Smooth muscle cell (in vitro differentiated cells): ENCODE results near the gene SART1. TPM values are rescaled to one million over a fixed set of nuclear protein-coding genes. Genes with fewer than 3 reads are reported as not detected.
A peak's percentile ranks its signal among the peaks of the same experiment; 100 is the strongest.

Experiments
- DNase-seq: peaks from one replicate; lab custom pipeline; 2025; ENCODE audit not compliant: unreplicated experiment; lab: John Stamatoyannopoulos, UW
- H2AFZ ChIP-seq: fragments of 200-600 bp; sonication (generic); 2 replicates; pipeline ENCODE4 v1.6.0; 2016; ENCODE audit warnings: antibody characterized with exemption, low read depth, mild to moderate bottlenecking
- H3F3A ChIP-seq: fragments of 200-600 bp; sonication (generic); 2 replicates; pipeline ENCODE4 v1.6.0; 2017; ENCODE audit warnings: antibody characterized with exemption, low read depth
- H3K27ac ChIP-seq: fragments of 200-600 bp; sonication (generic); 2 replicates; pipeline ENCODE4 v1.5.1; 2016; ENCODE audit warnings: low read depth, mild to moderate bottlenecking
- H3K27me3 ChIP-seq: fragments of 200-600 bp; sonication (generic); 2 replicates; pipeline ENCODE4 v1.6.1; 2016; ENCODE audit warnings: low read depth, mild to moderate bottlenecking
- H3K36me3 ChIP-seq: fragments of 200-600 bp; sonication (generic); 2 replicates; pipeline ENCODE4 v1.5.1; 2016; ENCODE audit warnings: low read depth
- H3K4me1 ChIP-seq: fragments of 200-600 bp; sonication (generic); 2 replicates; pipeline ENCODE4 v1.5.1; 2016; ENCODE audit warnings: low read depth
- H3K4me2 ChIP-seq: fragments of 200-600 bp; sonication (generic); 2 replicates; pipeline ENCODE4 v1.6.0; 2016; ENCODE audit warnings: mild to moderate bottlenecking
- H3K4me3 ChIP-seq: fragments of 200-600 bp; sonication (generic); 2 replicates; pipeline ENCODE4 v1.5.1; 2016; ENCODE audit warnings: mild to moderate bottlenecking
- H3K79me2 ChIP-seq: fragments of 200-600 bp; sonication (generic); 2 replicates; pipeline ENCODE4 v1.6.0; 2016; ENCODE audit warnings: low read depth, mild to moderate bottlenecking
- H3K9ac ChIP-seq: fragments of 200-600 bp; sonication (generic); 2 replicates; pipeline ENCODE4 v1.6.0; 2016; ENCODE audit warnings: low read depth
- H3K9me3 ChIP-seq: fragments of 200-600 bp; sonication (generic); replicated peaks from 2 replicates; pipeline ENCODE4 v1.5.1; 2016; ENCODE audit warnings: low read depth
- H4K20me1 ChIP-seq: fragments of 200-600 bp; sonication (generic); 2 replicates; pipeline ENCODE4 v1.6.0; 2016; ENCODE audit warnings: low read depth
- CTCF ChIP-seq: fragments of 200-600 bp; sonication (generic); IDR thresholded peaks from 2 replicates; pipeline ENCODE4 v1.5.1; 2017; ENCODE audit warnings: borderline replicate concordance, mild to moderate bottlenecking, antibody characterized with exemption; ENCODE audit not compliant: insufficient read depth, poor library complexity, severe bottlenecking
- WGBS: methylation state at CpG from one replicate; pipeline ENCODE4 v1.1.7; 2016; ENCODE audit warnings: low lambda C conversion rate; 5-methylcytosine and 5-hydroxymethylcytosine counted together
- polyA plus RNA-seq: library from polyadenylated mRNA; unstranded; fragments of >200 nt; fragmentation: Nextera tagmentation; extraction: Ambion mirVana; gene quantifications from 2 replicates; pipeline ENCODE4 v1.2.1, GENCODE V29; 2016
- total RNA-seq: library from RNA; depleted of rRNA; stranded (reverse); fragments of >200 nt; gene quantifications from 2 replicates; pipeline ENCODE4 v1.2.3, GENCODE V29; 2014

SART1 gene
- total and polyA plus RNA-seq, 2 experiments from 2014 or later = 22.5 to 62.5 TPM

DNA sequence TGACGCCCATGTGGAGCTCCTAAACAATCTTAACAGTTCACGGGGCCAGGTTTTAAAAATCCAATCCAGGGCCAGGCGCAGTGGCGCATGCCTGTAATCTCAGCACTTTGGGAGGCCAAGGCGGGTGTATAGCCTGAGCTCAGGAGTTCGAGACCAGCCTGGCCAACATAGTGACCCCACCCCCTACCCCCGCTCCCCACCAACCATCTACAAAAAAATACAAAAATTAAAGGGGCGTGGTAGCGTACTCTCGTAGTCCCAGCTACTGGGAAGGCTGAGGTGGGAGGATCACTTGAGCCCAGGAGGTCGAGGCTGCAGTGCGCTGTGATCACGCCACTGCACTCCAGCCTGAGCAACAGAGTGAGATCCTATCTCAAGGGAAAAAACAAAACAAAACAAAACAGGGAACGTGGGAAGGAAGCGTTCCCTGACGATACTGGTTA is 689 bp upstream of the SART1 start:
- DNase-seq = no peak
- TF ChIP-seq CTCF = no peak
- peak overlapping the region; percentile 94 for H3K27ac ChIP-seq
- H2AFZ ChIP-seq = peak overlapping the region; percentile 90
- no peaks in the 10 kb centered on the region for H3K9me3 ChIP-seq
- H3K4me1 ChIP-seq = peaks cover 12% of the 10 kb centered on the region
- H3F3A ChIP-seq = no peaks in the 10 kb centered on the region
- H3K4me2 ChIP-seq = peak overlapping the region; percentile 96
- H3K9ac ChIP-seq = peak overlapping the region; percentile 99
- H3K27me3 ChIP-seq = no peaks in the 10 kb centered on the region
- H3K36me3 ChIP-seq = no peaks in the 10 kb centered on the region
- peaks cover 26% of the 10 kb centered on the region for H3K79me2 ChIP-seq
- H4K20me1 ChIP-seq = peaks cover 7% of the 10 kb centered on the region
- H3K4me3 ChIP-seq = peak overlapping the region; percentile 96
- 50% methylated on average over 15 of the region's 16 CpGs for WGBS

DNA sequence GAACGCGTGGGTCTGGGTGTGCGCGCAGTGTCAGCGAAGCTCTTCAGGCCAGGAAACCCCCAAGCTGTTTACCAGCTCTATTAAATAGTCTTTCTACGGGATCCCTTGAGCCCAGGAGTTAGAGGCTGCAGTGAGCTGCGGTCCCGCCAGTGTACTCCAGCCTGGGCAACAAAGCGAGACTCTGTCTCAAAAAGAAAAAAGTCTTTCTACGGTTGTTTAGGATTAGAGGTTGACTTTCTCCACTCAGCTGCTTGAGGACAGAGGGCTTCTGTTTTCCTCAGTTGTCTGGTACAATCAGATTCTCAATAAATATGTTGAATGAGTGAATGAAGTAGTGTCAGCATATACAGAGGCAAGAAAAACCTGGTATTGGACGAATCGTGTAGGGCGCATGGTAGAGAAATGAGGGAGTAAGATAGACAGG is 619 bp downstream of the SART1 start:
- Histone ChIP-seq H3K36me3 (no peaks in the 10 kb centered on the region), H4K20me1 (peaks cover 7% of the 10 kb centered on the region), H3K4me3 (peak overlapping the region; percentile 96), H3K27me3 (no peaks in the 10 kb centered on the region), H3K4me2 (peak overlapping the region; percentile 96), H3K9ac (peak overlapping the region; percentile 99), H3K9me3 (no peaks in the 10 kb centered on the region), H3F3A (no peaks in the 10 kb centered on the region), H3K4me1 (peaks cover 12% of the 10 kb centered on the region), H3K79me2 (peaks cover 26% of the 10 kb centered on the region), H3K27ac (peak overlapping the region; percentile 51), H2AFZ (no peak overlapping the region)
- no peak for DNase-seq
- 11% methylated on average over 13 of the region's 13 CpGs for WGBS
- no peak for TF ChIP-seq CTCF

DNA sequence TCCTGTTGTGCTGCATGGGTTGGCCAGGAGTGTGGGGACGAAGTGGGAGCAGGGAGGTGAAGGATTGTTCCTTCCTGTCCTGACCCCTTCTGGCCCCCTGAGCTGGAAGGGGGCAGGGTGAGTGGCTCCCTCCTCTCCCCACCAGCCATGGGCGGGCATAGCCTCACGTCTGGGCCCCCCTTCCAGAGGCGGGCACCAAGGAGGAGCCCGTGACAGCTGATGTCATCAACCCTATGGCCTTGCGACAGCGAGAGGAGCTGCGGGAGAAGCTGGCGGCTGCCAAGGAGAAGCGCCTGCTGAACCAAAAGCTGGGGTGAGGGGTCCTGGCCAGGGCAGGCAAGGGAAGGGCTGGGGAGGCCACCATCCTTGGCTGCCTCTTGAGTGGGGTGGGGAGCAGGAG is 3.4 kb downstream of the SART1 start:
- WGBS = 91% methylated on average over 10 of the region's 10 CpGs
- DNase-seq = no peak
- H3K79me2 ChIP-seq = peaks cover 26% of the 10 kb centered on the region
- H3K9me3 ChIP-seq = no peaks in the 10 kb centered on the region
- no peak overlapping the region for H3K4me2 ChIP-seq
- TF ChIP-seq CTCF = no peak
- peaks cover 7% of the 10 kb centered on the region for H4K20me1 ChIP-seq
- H2AFZ ChIP-seq = no peak overlapping the region
- no peaks in the 10 kb centered on the region for H3K27me3 ChIP-seq
- no peak overlapping the region for H3K4me3 ChIP-seq
- no peak overlapping the region for H3K27ac ChIP-seq
- H3K36me3 ChIP-seq = no peaks in the 10 kb centered on the region
- no peaks in the 10 kb centered on the region for H3F3A ChIP-seq
- H3K4me1 ChIP-seq = peaks cover 12% of the 10 kb centered on the region
- H3K9ac ChIP-seq = no peak overlapping the region

- Histone ChIP-seq H2AFZ (no peak overlapping the region), H3K27ac (no peak overlapping the region), H3K79me2 (peaks cover 26% of the 10 kb centered on the region), H3K36me3 (no peaks in the 10 kb centered on the region), H3K27me3 (no peaks in the 10 kb centered on the region), H3K9me3 (no peaks in the 10 kb centered on the region), H4K20me1 (peaks cover 7% of the 10 kb centered on the region), H3K4me2 (no peak overlapping the region), H3K4me3 (no peak overlapping the region), H3K9ac (no peak overlapping the region), H3F3A (no peaks in the 10 kb centered on the region), H3K4me1 (peaks cover 12% of the 10 kb centered on the region)
- no peak for DNase-seq
- whole genome bisulfite sequencing = 97% methylated on average over 32 of the region's 36 CpGs
- no peak for TF ChIP-seq CTCF
Observed at GRCh38 chr11:65965986-65966762, 4.6 kb downstream of the SART1 start.
